ENCODE measurements around the gene LRFN4. TPM values are rescaled to one million over a fixed set of nuclear protein-coding genes. Genes with fewer than 3 reads are reported as not detected.

Gene LRFN4
- total RNA-seq, 1 experiment from 2014 or later, result 66.7 TPM

DNA sequence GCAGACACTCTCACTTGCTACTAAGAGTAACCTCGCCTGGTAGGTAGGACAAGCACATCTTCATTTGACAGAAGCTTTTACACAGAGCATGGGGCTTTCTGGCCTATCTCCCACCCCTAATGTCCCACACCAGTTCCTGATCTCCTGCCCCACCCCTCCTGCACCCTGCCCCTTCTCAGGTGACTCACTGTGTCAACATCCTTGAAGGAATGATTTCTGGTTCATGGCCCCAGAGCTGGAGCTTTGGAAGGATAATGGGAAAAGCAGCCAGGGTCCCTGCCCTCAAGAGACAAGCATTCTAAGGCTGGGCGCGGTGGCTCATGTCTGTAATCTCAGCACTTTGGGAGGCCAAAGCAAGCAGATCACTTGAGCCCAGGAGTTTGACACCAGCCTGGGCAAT lies 47.2 kb downstream of the LRFN4 start:
- Histone ChIP-seq H3K14ac (ENCODE audit: insufficient read depth, low read length) (no peak overlapping the region), H2BK15ac (ENCODE audit: low read depth, low read length) (no peak overlapping the region), H3K79me2 (ENCODE audit: insufficient read depth, low read length) (no peaks in the 10 kb centered on the region), H3K79me1 (ENCODE audit: insufficient read depth, low read depth, low read length, poor library complexity, severe bottlenecking) (no peaks in the 10 kb centered on the region), H3K23me2 (ENCODE audit: insufficient read length, low read depth, low read length, poor library complexity, severe bottlenecking) (no peaks in the 10 kb centered on the region), H3T11ph (ENCODE audit: low read length) (no peak overlapping the region), H3K23ac (ENCODE audit: insufficient read length, low read depth, low read length) (no peak overlapping the region), H2BK5ac (ENCODE audit: insufficient read length, low read length) (no peak overlapping the region), H3K4me1 (ENCODE audit: insufficient read depth, low read length) (peaks cover 8% of the 10 kb centered on the region; the same call in 1 of the 2 replicates), H3K4me2 (ENCODE audit: insufficient read depth, insufficient read length, low read length) (no peak overlapping the region), H3K18ac (ENCODE audit: insufficient read length, low read depth, low read length) (no peak overlapping the region), H4K8ac (replicated peaks; ENCODE audit: insufficient read length, low read depth, low read length) (no peak overlapping the region), H3K9ac (ENCODE audit: extremely low read depth, insufficient read length, low read length) (no peak overlapping the region), H2BK20ac (ENCODE audit: low read depth, low read length, poor library complexity, severe bottlenecking) (no peak overlapping the region), H4K5ac (ENCODE audit: insufficient read length, low read depth, low read length) (no peak overlapping the region), H2BK120ac (ENCODE audit: low read depth, low read length, poor library complexity, severe bottlenecking) (no peak overlapping the region), H2AFZ (ENCODE audit: low read length) (no peak overlapping the region), H2AK5ac (ENCODE audit: insufficient read length, low read length) (no peak overlapping the region), H4K91ac (ENCODE audit: insufficient read length, low read depth, low read length) (no peak overlapping the region), H3K9me3 (ENCODE audit: control insufficient read depth, low read depth, low read length) (no peaks in the 10 kb centered on the region), H4K20me1 (ENCODE audit: control insufficient read depth, insufficient read depth, insufficient read length) (no peaks in the 10 kb centered on the region), H3K27me3 (ENCODE audit: insufficient read depth, low read length) (no peaks in the 10 kb centered on the region), H3K56ac (ENCODE audit: insufficient read length, low read depth, low read length) (no peak overlapping the region), H3K4ac (ENCODE audit: low read depth, low read length) (no peak overlapping the region), H2BK12ac (ENCODE audit: insufficient read length, low read depth, low read length) (no peak overlapping the region), H3K27ac (ENCODE audit: insufficient read length, low read depth, low read length) (no peak overlapping the region)
- WGBS (ENCODE audit: extremely low coverage, insufficient read length, low lambda C conversion rate), result no CpG with 5 or more reads among the region's 3 CpGs
- Mint-ChIP-seq H3K4me1 (peaks cover 44 to 54% of the 10 kb centered on the region in 2 experiments), H3K4me3 (no peak overlapping the region), H3K27ac (peak overlapping the region in 2 of 3 experiments; percentile 17 to 87; a peak in 4 of 7 replicates), H3K27me3 (ENCODE audit: low read depth) (no peaks in the 10 kb centered on the region), H3K36me3 (ENCODE audit: insufficient read depth in 1 of 3, low read depth in 3 of 3) (peaks cover 0 to 3% (median 0%) of the 10 kb centered on the region in 3 experiments; a peak in 1 of 7 replicates), H3K9me3 (no peaks in the 10 kb centered on the region; a peak in 1 of 5 replicates)
- TF ChIP-seq, protein P1, sequence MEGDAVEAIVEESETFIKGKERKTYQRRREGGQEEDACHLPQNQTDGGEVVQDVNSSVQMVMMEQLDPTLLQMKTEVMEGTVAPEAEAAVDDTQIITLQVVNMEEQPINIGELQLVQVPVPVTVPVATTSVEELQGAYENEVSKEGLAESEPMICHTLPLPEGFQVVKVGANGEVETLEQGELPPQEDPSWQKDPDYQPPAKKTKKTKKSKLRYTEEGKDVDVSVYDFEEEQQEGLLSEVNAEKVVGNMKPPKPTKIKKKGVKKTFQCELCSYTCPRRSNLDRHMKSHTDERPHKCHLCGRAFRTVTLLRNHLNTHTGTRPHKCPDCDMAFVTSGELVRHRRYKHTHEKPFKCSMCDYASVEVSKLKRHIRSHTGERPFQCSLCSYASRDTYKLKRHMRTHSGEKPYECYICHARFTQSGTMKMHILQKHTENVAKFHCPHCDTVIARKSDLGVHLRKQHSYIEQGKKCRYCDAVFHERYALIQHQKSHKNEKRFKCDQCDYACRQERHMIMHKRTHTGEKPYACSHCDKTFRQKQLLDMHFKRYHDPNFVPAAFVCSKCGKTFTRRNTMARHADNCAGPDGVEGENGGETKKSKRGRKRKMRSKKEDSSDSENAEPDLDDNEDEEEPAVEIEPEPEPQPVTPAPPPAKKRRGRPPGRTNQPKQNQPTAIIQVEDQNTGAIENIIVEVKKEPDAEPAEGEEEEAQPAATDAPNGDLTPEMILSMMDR (conservative IDR thresholded peaks at IDR 0.05), result no peak
- DNase-seq, result no peak

Data from H9 (cell line).